Activated B cell treated with CpG ODN at 0.5 μM for 24 hours (primary cell): ENCODE measurements around the gene GRID2. TPM values are rescaled to one million over a fixed set of nuclear protein-coding genes. Genes with fewer than 3 reads are reported as not detected.

Experiments
- ATAC-seq: fragments of 200-7000 bp; cut with Tn5 transposase; one replicate; pipeline ENCODE4 v1.10.0; 2021; ENCODE audit warnings: low read depth, mild to moderate bottlenecking, moderate library complexity
- CTCF ChIA-PET: fragments of 350-600 bp; sonication (Branson Sonifier 250); formaldehyde crosslinking; loops from one replicate; lab custom pipeline; 2021; ENCODE audit warnings: antibody characterized with exemption; lab: Charles Lee
- POLR2A ChIA-PET: fragments of 350-600 bp; sonication (Branson Sonifier 250); formaldehyde crosslinking; loops from one replicate; lab custom pipeline; 2021; ENCODE audit warnings: antibody characterized with exemption; lab: Charles Lee
- DNase-seq: peaks from one replicate; pipeline ENCODE4 v3.0.0; 2022
- H3K27ac Mint-ChIP-seq: one replicate; pipeline ENCODE4 v1.8.0; 2020; ENCODE audit warnings: mixed read lengths
- H3K27me3 Mint-ChIP-seq: one replicate; pipeline ENCODE4 v1.8.0; 2021; ENCODE audit warnings: mixed read lengths
- H3K36me3 Mint-ChIP-seq: one replicate; pipeline ENCODE4 v1.8.0; 2021; ENCODE audit warnings: low read depth, mixed read lengths
- H3K4me1 Mint-ChIP-seq: one replicate; pipeline ENCODE4 v1.8.0; 2021; ENCODE audit warnings: mixed read lengths
- H3K4me3 Mint-ChIP-seq: one replicate; pipeline ENCODE4 v1.8.0; 2020; ENCODE audit warnings: mild to moderate bottlenecking, mixed read lengths
- H3K9me3 Mint-ChIP-seq: one replicate; pipeline ENCODE4 v1.8.0; 2020; ENCODE audit warnings: mixed read lengths
- CTCF ChIP-seq: fragments of 200-600 bp; IDR thresholded peaks from one replicate; pipeline ENCODE4 v1.8.0; 2022; ENCODE audit warnings: antibody characterized with exemption, mild to moderate bottlenecking
- intact Hi-C: fragments of 100-400 bp; cut with micrococcal nuclease; formaldehyde crosslinking; loops from one replicate; pipeline ENCODE4 v1.15.1; 2024
- total RNA-seq: library from RNA; stranded (reverse); gene quantifications from 2 replicates; pipeline ENCODE4 v1.2.3, GENCODE V29; 2022

Gene GRID2
- total RNA-seq, 1 donor from 2014 or later = not detected

- ATAC-seq = no peak
Measured at GRCh38 chr4:93414041-93414550, 1110.3 kb downstream of the GRID2 start.

GRCh38 chr4:93416344-93417128, 1112.8 kb downstream of the GRID2 start:
- peaks cover 2% of the 10 kb centered on the region for H3K9me3 Mint-ChIP-seq
- H3K27me3 Mint-ChIP-seq = no peaks in the 10 kb centered on the region
- ATAC-seq (no peak), DNase-seq (no peak)
- intact Hi-C loops = no loop called here
- no peak overlapping the region for H3K27ac Mint-ChIP-seq
- no peak overlapping the region for H3K4me3 Mint-ChIP-seq
- no peaks in the 10 kb centered on the region for H3K4me1 Mint-ChIP-seq
- POLR2A ChIA-PET = no interaction called here
- no peaks in the 10 kb centered on the region for H3K36me3 Mint-ChIP-seq
- no peak for TF ChIP-seq CTCF
- CTCF ChIA-PET = no interaction called here

More at GRCh38 chr4:93414041-93414550, 1110.3 kb downstream of the GRID2 start:
- intact Hi-C loops = no loop called here
- Mint-ChIP-seq H3K4me3 (no peak overlapping the region), H3K9me3 (no peaks in the 10 kb centered on the region), H3K27me3 (no peaks in the 10 kb centered on the region), H3K36me3 (no peaks in the 10 kb centered on the region), H3K4me1 (no peaks in the 10 kb centered on the region), H3K27ac (no peak overlapping the region)
- TF ChIP-seq CTCF = no peak
- ChIA-PET POLR2A (no interaction called here), CTCF (no interaction called here)
- DNase-seq = no peak

- Mint-ChIP-seq H3K27me3 (no peaks in the 10 kb centered on the region), H3K4me1 (no peaks in the 10 kb centered on the region), H3K36me3 (no peaks in the 10 kb centered on the region), H3K9me3 (no peaks in the 10 kb centered on the region), H3K4me3 (no peak overlapping the region), H3K27ac (no peak overlapping the region)
- no peak for DNase-seq
- no peak for ATAC-seq
- ChIA-PET POLR2A (no interaction called here), CTCF (no interaction called here)
- TF ChIP-seq CTCF = no peak
- intact Hi-C loops = no loop called here
Measured at GRCh38 chr4:93431371-93431770, 1127.6 kb downstream of the GRID2 start.

- no peaks in the 10 kb centered on the region for H3K9me3 Mint-ChIP-seq
- no peak for TF ChIP-seq CTCF
- no peaks in the 10 kb centered on the region for H3K4me1 Mint-ChIP-seq
- ATAC-seq (no peak), DNase-seq (no peak)
- CTCF ChIA-PET = no interaction called here
- H3K36me3 Mint-ChIP-seq = no peaks in the 10 kb centered on the region
- H3K27me3 Mint-ChIP-seq = no peaks in the 10 kb centered on the region
- intact Hi-C loops = no loop called here
- POLR2A ChIA-PET = no interaction called here
- no peak overlapping the region for H3K4me3 Mint-ChIP-seq
- no peak overlapping the region for H3K27ac Mint-ChIP-seq
Measured at GRCh38 chr4:93433840-93434239, 1130.1 kb downstream of the GRID2 start.

DNA sequence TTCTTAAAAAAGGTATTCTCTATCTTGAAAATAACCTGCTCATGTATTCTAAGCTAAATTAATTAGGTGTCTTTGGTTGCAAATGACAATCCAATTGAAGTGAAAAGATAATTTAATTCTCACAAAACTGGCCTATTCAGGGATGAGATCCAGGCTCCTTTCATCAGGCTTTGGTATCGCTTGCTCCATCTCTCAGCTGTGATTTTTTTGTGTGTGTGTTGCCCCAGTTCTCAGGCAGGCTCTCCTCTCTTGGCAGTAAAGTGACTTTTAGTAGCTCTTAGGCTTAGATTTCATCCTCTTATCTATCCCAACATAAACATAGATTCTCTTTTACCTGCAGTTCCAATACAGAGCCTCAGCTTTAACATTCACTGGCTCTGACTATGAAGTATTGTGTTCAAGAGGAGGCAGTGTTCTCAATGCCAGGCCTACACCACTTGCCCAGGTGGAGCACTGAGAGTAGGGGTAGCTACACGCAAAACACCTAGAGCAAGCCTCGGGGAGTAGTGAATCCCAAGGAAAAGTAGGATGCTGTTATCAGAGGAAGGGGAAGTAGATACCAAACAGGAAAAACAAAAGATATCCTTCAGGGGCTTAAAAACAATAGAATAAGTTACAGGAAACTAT, 1132.3 kb downstream of the GRID2 start:
- ATAC-seq = no peak
- H3K9me3 Mint-ChIP-seq = peaks cover 3% of the 10 kb centered on the region
- no peak for TF ChIP-seq CTCF
- intact Hi-C loops = no loop called here
- H3K27me3 Mint-ChIP-seq = no peaks in the 10 kb centered on the region
- ChIA-PET POLR2A (no interaction called here), CTCF (no interaction called here)
- DNase-seq = no peak
- H3K27ac Mint-ChIP-seq = no peak overlapping the region
- H3K4me3 Mint-ChIP-seq = no peak overlapping the region
- H3K4me1 Mint-ChIP-seq = no peaks in the 10 kb centered on the region
- no peaks in the 10 kb centered on the region for H3K36me3 Mint-ChIP-seq
